ENCODE measurements around the gene APP. TPM values are rescaled to one million over a fixed set of nuclear protein-coding genes. Genes with fewer than 3 reads are reported as not detected.

APP gene
- polyA plus RNA-seq, 1 experiment = 964 TPM

DNA sequence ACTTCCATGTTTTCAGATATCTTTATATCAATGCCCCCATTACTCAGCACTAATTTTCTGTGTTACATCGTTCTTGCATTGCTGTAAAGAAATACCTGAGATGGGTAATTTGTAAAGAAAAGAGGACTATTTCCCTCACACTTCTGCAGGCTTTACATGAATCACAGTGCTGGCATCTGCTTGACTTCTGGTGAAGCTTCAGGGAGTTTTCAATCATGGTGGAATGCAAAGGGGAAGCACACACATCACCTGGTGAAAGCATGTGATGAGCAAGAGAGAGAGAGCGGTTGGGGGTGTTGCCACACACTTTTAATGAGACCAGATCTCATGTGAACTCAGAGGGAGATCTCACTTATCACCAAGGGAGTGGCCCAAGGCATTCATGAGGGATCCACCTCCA lies 14.9 kb upstream of the APP start:
- Histone ChIP-seq H3K4me3 (ENCODE audit: low read depth, low read length) (no peak overlapping the region), H3K36me3 (ENCODE audit: control insufficient read depth, insufficient read depth, low read length) (no peaks in the 10 kb centered on the region), H3K27me3 (ENCODE audit: control insufficient read depth, insufficient read depth, low read length) (no peaks in the 10 kb centered on the region)
- POLR2A ChIA-PET = no interaction called here
- TF ChIP-seq, protein P1, sequence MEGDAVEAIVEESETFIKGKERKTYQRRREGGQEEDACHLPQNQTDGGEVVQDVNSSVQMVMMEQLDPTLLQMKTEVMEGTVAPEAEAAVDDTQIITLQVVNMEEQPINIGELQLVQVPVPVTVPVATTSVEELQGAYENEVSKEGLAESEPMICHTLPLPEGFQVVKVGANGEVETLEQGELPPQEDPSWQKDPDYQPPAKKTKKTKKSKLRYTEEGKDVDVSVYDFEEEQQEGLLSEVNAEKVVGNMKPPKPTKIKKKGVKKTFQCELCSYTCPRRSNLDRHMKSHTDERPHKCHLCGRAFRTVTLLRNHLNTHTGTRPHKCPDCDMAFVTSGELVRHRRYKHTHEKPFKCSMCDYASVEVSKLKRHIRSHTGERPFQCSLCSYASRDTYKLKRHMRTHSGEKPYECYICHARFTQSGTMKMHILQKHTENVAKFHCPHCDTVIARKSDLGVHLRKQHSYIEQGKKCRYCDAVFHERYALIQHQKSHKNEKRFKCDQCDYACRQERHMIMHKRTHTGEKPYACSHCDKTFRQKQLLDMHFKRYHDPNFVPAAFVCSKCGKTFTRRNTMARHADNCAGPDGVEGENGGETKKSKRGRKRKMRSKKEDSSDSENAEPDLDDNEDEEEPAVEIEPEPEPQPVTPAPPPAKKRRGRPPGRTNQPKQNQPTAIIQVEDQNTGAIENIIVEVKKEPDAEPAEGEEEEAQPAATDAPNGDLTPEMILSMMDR (IDR thresholded peaks at IDR 0.05; ENCODE audit: insufficient read depth, low read depth, low read length) = no peak
- DNase-seq (ENCODE audit: low read depth) = no peak
- CTCF ChIA-PET = no interaction called here

DNA sequence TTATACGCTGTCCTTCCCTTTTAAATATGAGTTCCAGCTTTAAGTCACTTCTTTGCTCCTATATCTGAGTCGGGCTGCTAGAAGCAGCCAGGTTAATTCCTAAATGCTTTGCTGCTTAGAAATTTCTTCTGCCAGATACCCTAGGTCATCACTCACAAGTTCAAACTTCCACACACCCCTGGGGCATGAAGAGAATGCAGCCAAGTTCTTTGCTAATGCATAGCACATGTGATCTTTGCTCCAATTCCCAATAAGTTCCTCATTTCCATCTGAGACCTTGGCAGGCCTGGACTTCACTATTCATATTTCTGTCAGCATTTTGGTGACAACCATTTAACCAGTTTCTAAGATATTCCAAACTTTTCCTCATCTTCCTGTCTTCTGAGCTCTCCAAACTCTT lies 14.5 kb upstream of the APP start:
- POLR2A ChIA-PET = interaction anchor here (0.6 kb wide), 1 partner anchor 249 kb away, joined by 4 read pairs; no protein-coding TSS in a partner anchor
- TF ChIP-seq, protein P1 (IDR thresholded peaks at IDR 0.05; ENCODE audit: insufficient read depth, low read depth, low read length) = no peak

DNA sequence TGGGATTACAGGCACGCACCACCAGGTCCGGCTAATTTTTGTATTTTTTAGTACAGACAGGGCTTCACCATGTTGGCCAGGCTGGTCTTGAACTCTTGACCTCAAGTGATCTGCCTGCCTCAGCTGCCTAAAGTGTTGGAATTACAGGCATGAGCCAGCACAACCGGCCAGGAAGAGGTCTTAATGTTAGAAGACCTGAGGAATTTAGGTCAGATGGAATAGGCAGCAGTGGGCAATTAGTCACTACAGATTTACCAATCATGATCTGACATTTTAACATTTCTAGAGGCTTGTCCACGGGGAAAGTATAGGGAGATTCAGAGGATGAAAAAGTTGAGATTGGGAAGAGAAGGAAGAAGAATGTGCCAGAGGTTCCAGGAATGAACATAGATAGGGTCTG lies 8.9 kb upstream of the APP start:
- TF ChIP-seq, protein P1 (IDR thresholded peaks at IDR 0.05; ENCODE audit: insufficient read depth, low read depth, low read length) = no peak
- Histone ChIP-seq H3K36me3 (ENCODE audit: control insufficient read depth, insufficient read depth, low read length) (no peaks in the 10 kb centered on the region), H3K4me3 (ENCODE audit: low read depth, low read length) (no peak overlapping the region), H3K27me3 (ENCODE audit: control insufficient read depth, insufficient read depth, low read length) (no peaks in the 10 kb centered on the region)
- no peak for DNase-seq (ENCODE audit: low read depth)
- CTCF ChIA-PET = no interaction called here
- POLR2A ChIA-PET = no interaction called here

More for the DNA sequence above, 14.5 kb upstream of the APP start:
- Histone ChIP-seq H3K36me3 (ENCODE audit: control insufficient read depth, insufficient read depth, low read length) (no peaks in the 10 kb centered on the region), H3K4me3 (ENCODE audit: low read depth, low read length) (no peak overlapping the region), H3K27me3 (ENCODE audit: control insufficient read depth, insufficient read depth, low read length) (no peaks in the 10 kb centered on the region)
- no peak for DNase-seq (ENCODE audit: low read depth)
- CTCF ChIA-PET = no interaction called here

DNA sequence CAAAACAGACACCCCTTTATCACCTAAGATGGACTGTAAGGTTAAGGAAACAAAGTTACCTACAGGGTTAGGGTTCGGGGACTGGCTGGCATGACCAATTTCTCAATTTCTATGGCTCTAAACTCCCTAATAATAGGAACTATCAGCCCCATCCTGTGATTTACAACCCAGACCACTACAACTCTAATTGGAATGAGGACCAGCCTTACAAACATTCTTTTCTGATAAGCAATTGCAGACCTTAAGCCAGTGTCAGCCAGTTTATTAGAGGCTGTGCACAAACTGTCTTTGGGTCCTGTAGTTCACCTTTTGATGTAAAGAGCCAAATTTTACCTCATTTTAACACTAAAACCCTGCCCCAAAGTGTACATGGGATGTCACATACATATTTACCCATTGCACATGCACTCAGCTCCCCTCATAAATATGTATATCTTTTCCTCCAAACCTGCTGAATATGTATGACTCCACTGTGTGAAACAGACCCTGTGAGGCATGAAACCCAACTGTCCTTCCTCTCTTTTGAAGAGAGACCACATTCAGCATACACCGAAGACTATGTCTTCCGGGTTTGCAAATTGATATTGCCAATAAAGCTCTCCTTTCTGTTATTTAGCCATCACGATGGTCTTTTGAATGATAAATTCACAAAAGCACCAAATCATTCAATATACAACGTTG lies 7.3 kb upstream of the APP start:
- H3K27me3 ChIP-seq (ENCODE audit: control insufficient read depth, insufficient read depth, low read length) = no peaks in the 10 kb centered on the region
- POLR2A ChIA-PET = interaction anchor here (0.6 kb wide), 1 partner anchor 21 kb away, joined by 4 read pairs; no protein-coding TSS in a partner anchor
- no peaks in the 10 kb centered on the region for H3K36me3 ChIP-seq (ENCODE audit: control insufficient read depth, insufficient read depth, low read length)
- CTCF ChIA-PET = interaction anchor here (1.2 kb wide), 1 partner anchor 23 kb away, joined by 3 read pairs; no protein-coding TSS in a partner anchor
- H3K4me3 ChIP-seq (ENCODE audit: low read depth, low read length) = no peak overlapping the region
- DNase-seq (ENCODE audit: low read depth) = no peak
- TF ChIP-seq, protein P1 (IDR thresholded peaks at IDR 0.05; ENCODE audit: insufficient read depth, low read depth, low read length) = no peak

DNA sequence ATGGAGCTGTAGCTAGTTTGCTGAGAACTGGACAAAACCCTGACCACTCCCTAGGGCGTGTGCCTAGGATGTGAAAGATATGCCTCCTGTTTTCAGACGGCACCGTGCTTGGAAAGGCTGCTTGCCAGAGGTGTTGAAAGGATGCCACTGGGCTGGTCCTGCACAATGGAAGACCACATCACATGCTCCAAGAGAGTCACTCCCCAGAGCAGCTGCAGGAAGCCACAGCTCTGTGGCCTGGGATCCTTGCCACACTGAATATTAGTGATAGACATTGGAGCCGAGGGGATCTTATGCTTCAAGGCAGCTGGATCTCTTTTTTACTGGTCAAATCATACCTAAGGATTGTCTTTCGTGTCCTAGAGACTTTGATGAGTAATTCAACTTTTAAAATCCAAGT lies 6.6 kb upstream of the APP start:
- ChIA-PET POLR2A (interaction anchor here (0.6 kb wide), 1 partner anchor 22 kb away, joined by 4 read pairs; no protein-coding TSS in a partner anchor), CTCF (no interaction called here)
- H3K36me3 ChIP-seq (ENCODE audit: control insufficient read depth, insufficient read depth, low read length) = no peaks in the 10 kb centered on the region
- no peak overlapping the region for H3K4me3 ChIP-seq (ENCODE audit: low read depth, low read length)
- TF ChIP-seq, protein P1 (IDR thresholded peaks at IDR 0.05; ENCODE audit: insufficient read depth, low read depth, low read length) = no peak
- no peak for DNase-seq (ENCODE audit: low read depth)
- H3K27me3 ChIP-seq (ENCODE audit: control insufficient read depth, insufficient read depth, low read length) = no peaks in the 10 kb centered on the region

Measured in BJ (cell line).